Activated CD8-positive, alpha-beta T cell treated with anti-CD3 and anti-CD28 coated beads for 36 hours (primary cell): Measurements from ENCODE around the gene SOX8. TPM values are rescaled to one million over a fixed set of nuclear protein-coding genes. Genes with fewer than 3 reads are reported as not detected.

Source experiments
- ATAC-seq: fragments of 200-7000 bp; cut with Tn5 transposase; one replicate; pipeline ENCODE4 v1.10.0; 2021; ENCODE audit warnings: mild to moderate bottlenecking, moderate library complexity
- CTCF ChIA-PET: fragments of 350-600 bp; sonication (Branson Sonifier 250); formaldehyde crosslinking; loops from one replicate; lab custom pipeline; 2021; ENCODE audit warnings: antibody characterized with exemption; lab: Charles Lee
- POLR2A ChIA-PET: fragments of 350-600 bp; sonication (Branson Sonifier 250); formaldehyde crosslinking; loops from one replicate; lab custom pipeline; 2021; ENCODE audit warnings: antibody characterized with exemption; lab: Charles Lee
- DNase-seq: peaks from one replicate; pipeline ENCODE4 v3.0.0-alpha.2; 2020
- H3K27ac Mint-ChIP-seq: one replicate; pipeline ENCODE4 v1.8.0; 2021; ENCODE audit warnings: mild to moderate bottlenecking, mixed read lengths
- H3K27me3 Mint-ChIP-seq: one replicate; pipeline ENCODE4 v1.8.0; 2021; ENCODE audit warnings: mixed read lengths
- H3K36me3 Mint-ChIP-seq: one replicate; pipeline ENCODE4 v1.8.0; 2021; ENCODE audit warnings: low read depth, mixed read lengths
- H3K4me1 Mint-ChIP-seq: one replicate; pipeline ENCODE4 v1.8.0; 2021; ENCODE audit warnings: low read depth, mixed read lengths
- H3K4me3 Mint-ChIP-seq: one replicate; pipeline ENCODE4 v1.8.0; 2021; ENCODE audit warnings: mild to moderate bottlenecking, moderate library complexity, mixed read lengths
- H3K9me3 Mint-ChIP-seq: one replicate; pipeline ENCODE4 v1.8.0; 2021; ENCODE audit warnings: mixed read lengths
- CTCF ChIP-seq: fragments of 200-600 bp; IDR thresholded peaks from one replicate; pipeline ENCODE4 v1.8.0; 2022; ENCODE audit warnings: antibody characterized with exemption, mild to moderate bottlenecking
- intact Hi-C: fragments of 100-400 bp; cut with micrococcal nuclease; formaldehyde crosslinking; loops from one replicate; pipeline ENCODE4 v1.10.0; 2022
- total RNA-seq, 2 experiments: library from RNA; stranded (reverse); gene quantifications; one replicate each; pipeline ENCODE4 v1.2.3, GENCODE V29; 2021

SOX8 gene
- total RNA-seq, 2 experiments from 2014 or later: 1.6 to 2.1 TPM

GRCh38 chr16:1012135-1012534 lies 30.6 kb downstream of the SOX8 start:
- Mint-ChIP-seq H3K4me3 (no peak overlapping the region), H3K36me3 (no peaks in the 10 kb centered on the region), H3K4me1 (no peaks in the 10 kb centered on the region), H3K27me3 (no peaks in the 10 kb centered on the region), H3K9me3 (no peaks in the 10 kb centered on the region), H3K27ac (no peak overlapping the region)
- TF ChIP-seq CTCF: no peak
- DNase-seq: no peak
- ATAC-seq: no peak
- ChIA-PET POLR2A (no interaction called here), CTCF (no interaction called here)
- intact Hi-C loops: no loop called here

- no peaks in the 10 kb centered on the region for H3K36me3 Mint-ChIP-seq
- no peaks in the 10 kb centered on the region for H3K4me1 Mint-ChIP-seq
- H3K4me3 Mint-ChIP-seq: no peak overlapping the region
- H3K9me3 Mint-ChIP-seq: no peaks in the 10 kb centered on the region
- intact Hi-C loops: no loop called here
- no peak for TF ChIP-seq CTCF
- POLR2A ChIA-PET: no interaction called here
- no peak for ATAC-seq
- no peak for DNase-seq
- H3K27me3 Mint-ChIP-seq: no peaks in the 10 kb centered on the region
- CTCF ChIA-PET: no interaction called here
- H3K27ac Mint-ChIP-seq: no peak overlapping the region
Measured at GRCh38 chr16:1012722-1013592, 31.4 kb downstream of the SOX8 start.

- TF ChIP-seq CTCF: no peak
- intact Hi-C loops: no loop called here
- H3K4me1 Mint-ChIP-seq: no peaks in the 10 kb centered on the region
- no peaks in the 10 kb centered on the region for H3K36me3 Mint-ChIP-seq
- H3K9me3 Mint-ChIP-seq: no peaks in the 10 kb centered on the region
- ChIA-PET POLR2A (no interaction called here), CTCF (no interaction called here)
- H3K27ac Mint-ChIP-seq: no peak overlapping the region
- ATAC-seq: no peak
- no peak overlapping the region for H3K4me3 Mint-ChIP-seq
- DNase-seq: no peak
- no peaks in the 10 kb centered on the region for H3K27me3 Mint-ChIP-seq
Measured at GRCh38 chr16:1013593-1013900, 32.0 kb downstream of the SOX8 start.

- POLR2A ChIA-PET: no interaction called here
- Mint-ChIP-seq H3K4me1 (no peaks in the 10 kb centered on the region), H3K27ac (no peak overlapping the region), H3K4me3 (no peak overlapping the region), H3K27me3 (no peaks in the 10 kb centered on the region), H3K9me3 (no peaks in the 10 kb centered on the region), H3K36me3 (no peaks in the 10 kb centered on the region)
- TF ChIP-seq CTCF: no peak
- intact Hi-C loops: no loop called here
- DNase-seq (no peak), ATAC-seq (no peak)
- CTCF ChIA-PET: no interaction called here
Measured at GRCh38 chr16:1014221-1014620, 32.7 kb downstream of the SOX8 start.

GRCh38 chr16:1014771-1015495 lies 33.4 kb downstream of the SOX8 start:
- intact Hi-C loops: no loop called here
- H3K4me3 Mint-ChIP-seq: no peak overlapping the region
- CTCF ChIA-PET: no interaction called here
- no peaks in the 10 kb centered on the region for H3K9me3 Mint-ChIP-seq
- TF ChIP-seq CTCF: no peak
- H3K27ac Mint-ChIP-seq: no peak overlapping the region
- H3K27me3 Mint-ChIP-seq: no peaks in the 10 kb centered on the region
- no peaks in the 10 kb centered on the region for H3K4me1 Mint-ChIP-seq
- H3K36me3 Mint-ChIP-seq: no peaks in the 10 kb centered on the region
- POLR2A ChIA-PET: no interaction called here
- ATAC-seq (no peak), DNase-seq (no peak)
